ENCODE results near the gene HTR2A. TPM values are rescaled to one million over a fixed set of nuclear protein-coding genes. Genes with fewer than 3 reads are reported as not detected.
A peak's percentile ranks its signal among the peaks of the same experiment; 100 is the strongest.

HTR2A gene
- total and polyA plus RNA-seq, 3 donors from 2014 or later: 0.74 to 1.4 (median 1.0) TPM

DNA sequence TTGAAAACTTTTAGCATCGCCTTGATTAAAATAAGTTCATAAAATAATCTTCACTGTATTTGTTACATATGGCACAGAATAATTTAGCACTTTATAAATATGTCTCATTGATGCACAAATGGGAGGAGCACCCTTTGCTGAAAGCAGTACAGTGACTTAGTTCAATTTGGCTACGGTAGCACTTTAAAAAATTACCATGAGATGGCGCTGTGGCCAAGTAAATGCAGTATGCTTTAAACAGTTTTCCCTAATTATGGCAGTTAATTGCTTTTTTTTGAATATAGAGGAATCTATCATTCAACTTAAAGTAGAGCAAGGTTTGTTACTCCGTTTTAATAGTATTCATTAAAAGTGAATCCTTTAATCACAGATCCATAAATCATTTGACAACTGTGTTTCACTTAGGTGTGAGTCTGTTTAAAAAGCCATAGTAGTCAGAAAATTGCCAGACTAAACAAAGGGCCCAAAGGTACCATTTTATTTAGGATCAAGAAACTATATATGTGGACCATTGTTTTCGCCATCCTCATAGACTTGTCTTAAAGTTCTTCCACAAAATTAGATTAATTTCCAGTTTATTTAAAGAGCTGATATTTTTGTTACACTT lies 65.2 kb downstream of the HTR2A start:
- WGBS, 2 donors: 24 to 36% methylated on average over 5 of the region's 5 CpGs
- no peaks in the 10 kb centered on the region for H3K9me3 ChIP-seq
- TF ChIP-seq, protein P1, sequence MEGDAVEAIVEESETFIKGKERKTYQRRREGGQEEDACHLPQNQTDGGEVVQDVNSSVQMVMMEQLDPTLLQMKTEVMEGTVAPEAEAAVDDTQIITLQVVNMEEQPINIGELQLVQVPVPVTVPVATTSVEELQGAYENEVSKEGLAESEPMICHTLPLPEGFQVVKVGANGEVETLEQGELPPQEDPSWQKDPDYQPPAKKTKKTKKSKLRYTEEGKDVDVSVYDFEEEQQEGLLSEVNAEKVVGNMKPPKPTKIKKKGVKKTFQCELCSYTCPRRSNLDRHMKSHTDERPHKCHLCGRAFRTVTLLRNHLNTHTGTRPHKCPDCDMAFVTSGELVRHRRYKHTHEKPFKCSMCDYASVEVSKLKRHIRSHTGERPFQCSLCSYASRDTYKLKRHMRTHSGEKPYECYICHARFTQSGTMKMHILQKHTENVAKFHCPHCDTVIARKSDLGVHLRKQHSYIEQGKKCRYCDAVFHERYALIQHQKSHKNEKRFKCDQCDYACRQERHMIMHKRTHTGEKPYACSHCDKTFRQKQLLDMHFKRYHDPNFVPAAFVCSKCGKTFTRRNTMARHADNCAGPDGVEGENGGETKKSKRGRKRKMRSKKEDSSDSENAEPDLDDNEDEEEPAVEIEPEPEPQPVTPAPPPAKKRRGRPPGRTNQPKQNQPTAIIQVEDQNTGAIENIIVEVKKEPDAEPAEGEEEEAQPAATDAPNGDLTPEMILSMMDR (IDR thresholded peaks at IDR 0.05): peak; percentile 45 to 76 (median 64)
- TF ChIP-seq POLR2A (IDR thresholded peaks at IDR 0.05): no peak
- H3K27ac ChIP-seq: no peak overlapping the region
- no peaks in the 10 kb centered on the region for H3K27me3 ChIP-seq
- H3K4me3 ChIP-seq: no peak overlapping the region
- DNase-seq: peak; percentile 65
- intact Hi-C loops (cut with DNase I; ENCODE audit: low total_unique reads): no loop called here
- H3K4me1 ChIP-seq: no peaks in the 10 kb centered on the region
- H3K36me3 ChIP-seq (ENCODE audit: low read depth, missing control alignments): no peaks in the 10 kb centered on the region

DNA sequence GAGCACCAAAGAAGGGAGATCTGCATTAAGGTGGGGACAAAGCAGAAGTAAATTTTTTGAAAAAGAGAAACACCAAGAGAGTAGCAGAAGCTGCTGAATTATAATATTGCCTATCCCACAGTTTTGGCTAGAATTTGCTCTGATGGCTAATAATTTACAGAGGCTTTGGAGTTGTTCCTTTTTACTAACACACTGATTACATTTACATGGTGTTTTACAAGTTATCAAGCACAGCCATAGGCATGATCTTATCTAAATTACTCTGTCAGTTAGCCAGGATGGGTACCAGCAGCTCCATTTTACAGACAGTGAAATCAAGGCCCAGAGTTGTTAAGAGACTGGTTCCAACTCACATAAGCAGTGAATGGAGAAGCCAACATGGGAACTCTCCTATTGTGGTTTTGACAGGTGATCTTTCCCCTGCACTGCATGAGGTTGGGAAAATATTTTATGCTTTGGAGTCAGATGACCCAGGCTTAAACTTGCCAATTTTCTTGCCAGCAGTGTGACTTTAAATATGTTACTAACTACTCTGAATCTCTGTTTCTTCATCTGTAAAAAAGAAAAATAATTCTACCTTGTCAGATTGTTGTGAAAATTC lies 66.3 kb downstream of the HTR2A start:
- Histone ChIP-seq H3K9me3 (no peaks in the 10 kb centered on the region), H3K36me3 (ENCODE audit: low read depth, missing control alignments) (no peaks in the 10 kb centered on the region), H3K27me3 (no peaks in the 10 kb centered on the region), H3K27ac (no peak overlapping the region), H3K4me1 (no peaks in the 10 kb centered on the region), H3K4me3 (no peak overlapping the region)
- intact Hi-C loops (cut with DNase I; ENCODE audit: low total_unique reads): no loop called here
- no peak for DNase-seq
- no peak for TF ChIP-seq POLR2A (IDR thresholded peaks at IDR 0.05)
- TF ChIP-seq, protein P1 (IDR thresholded peaks at IDR 0.05): no peak

GRCh38 chr13:46822551-46822950 lies 74.3 kb downstream of the HTR2A start:
- Histone ChIP-seq H3K4me3 (no peak overlapping the region), H3K9me3 (no peaks in the 10 kb centered on the region), H3K36me3 (ENCODE audit: low read depth, missing control alignments) (no peaks in the 10 kb centered on the region), H3K27ac (no peak overlapping the region), H3K4me1 (no peaks in the 10 kb centered on the region), H3K27me3 (no peaks in the 10 kb centered on the region)
- WGBS, 2 donors: 87 to 95% methylated on average over 2 of the region's 2 CpGs
- DNase-seq: no peak
- intact Hi-C loops (cut with DNase I; ENCODE audit: low total_unique reads): no loop called here
- no peak for TF ChIP-seq POLR2A (IDR thresholded peaks at IDR 0.05)
- TF ChIP-seq, protein P1 (IDR thresholded peaks at IDR 0.05): no peak

- TF ChIP-seq POLR2A (IDR thresholded peaks at IDR 0.05): no peak
- TF ChIP-seq, protein P1 (IDR thresholded peaks at IDR 0.05): no peak
- Histone ChIP-seq H3K36me3 (ENCODE audit: low read depth, missing control alignments) (no peaks in the 10 kb centered on the region), H3K4me1 (no peaks in the 10 kb centered on the region), H3K27me3 (no peaks in the 10 kb centered on the region), H3K27ac (no peak overlapping the region), H3K9me3 (no peaks in the 10 kb centered on the region), H3K4me3 (no peak overlapping the region)
- WGBS, 2 donors: 69 to 73% methylated on average over 4 to 13 of the region's 13 CpGs
- DNase-seq: no peak
- intact Hi-C loops (cut with DNase I; ENCODE audit: low total_unique reads): no loop called here
Observed at GRCh38 chr13:46817838-46818476, 78.9 kb downstream of the HTR2A start.

Data from testis (tissue), 3 donors.